ENCODE data around the gene APAF1. TPM values are rescaled to one million over a fixed set of nuclear protein-coding genes. Genes with fewer than 3 reads are reported as not detected.

The APAF1 gene
- total and polyA plus RNA-seq, 2 of the 13 experiments (the other 11 are each of a cell fraction or from before 2014, with no cell fraction given): 6.0 to 13.0 TPM

DNA sequence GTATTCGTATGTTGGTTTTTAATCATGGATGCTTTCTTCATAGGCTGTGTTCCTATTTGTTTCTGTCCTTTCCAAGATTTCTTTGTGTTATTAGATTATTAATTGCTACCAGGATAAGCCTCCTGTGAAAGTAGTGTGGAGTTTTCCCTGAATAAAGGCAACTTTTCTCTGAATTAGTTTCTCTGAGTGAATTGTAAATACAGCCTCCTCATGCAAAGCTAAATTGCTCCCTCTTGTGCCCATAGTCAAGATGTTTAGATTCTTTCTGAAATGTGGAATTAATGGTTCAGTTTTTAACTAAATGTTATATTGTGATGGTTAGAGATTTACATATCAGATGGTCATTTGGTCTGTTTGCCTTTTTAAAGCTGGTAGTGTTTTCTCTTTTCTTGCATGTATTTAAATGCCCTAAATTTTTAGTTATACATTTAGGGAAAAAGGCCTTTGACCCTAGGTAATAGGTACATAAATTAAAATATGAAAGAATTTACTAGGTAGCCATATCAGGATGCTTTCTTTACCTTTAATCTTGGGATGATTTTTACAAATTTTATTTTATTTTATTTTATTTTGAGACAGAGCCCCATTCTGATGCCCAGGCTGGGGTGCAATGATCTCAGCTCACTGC, 8.9 kb downstream of the APAF1 start (continued):
- TF ChIP-seq RXRB (CRISPR knock-in tag; IDR thresholded peaks at IDR 0.05; ENCODE audit: borderline replicate concordance) (peak; percentile 17; the same call in 1 of the 2 replicates), KDM4B (CRISPR knock-in tag; IDR thresholded peaks at IDR 0.05) (no peak), RAD21 (CRISPR knock-in tag; IDR thresholded peaks at IDR 0.05) (peak; percentile 68), FOXA1 (IDR thresholded peaks at IDR 0.05) (no peak), FOXA1 (CRISPR knock-in tag; IDR thresholded peaks at IDR 0.05) (peak; percentile 78), STAG1 (CRISPR knock-in tag; IDR thresholded peaks at IDR 0.05) (peak; percentile 81), GATAD2A (CRISPR knock-in tag; IDR thresholded peaks at IDR 0.05) (0 out of 2 replicates have a peak, but pooled peaks have one; percentile 15), NFE2L2 (IDR thresholded peaks at IDR 0.05; ENCODE audit: low read length) (no peak), KMT2B (CRISPR knock-in tag; IDR thresholded peaks at IDR 0.05) (0 out of 2 replicates have a peak, but pooled peaks have one; percentile 23)
- TF ChIP-seq, protein P1, sequence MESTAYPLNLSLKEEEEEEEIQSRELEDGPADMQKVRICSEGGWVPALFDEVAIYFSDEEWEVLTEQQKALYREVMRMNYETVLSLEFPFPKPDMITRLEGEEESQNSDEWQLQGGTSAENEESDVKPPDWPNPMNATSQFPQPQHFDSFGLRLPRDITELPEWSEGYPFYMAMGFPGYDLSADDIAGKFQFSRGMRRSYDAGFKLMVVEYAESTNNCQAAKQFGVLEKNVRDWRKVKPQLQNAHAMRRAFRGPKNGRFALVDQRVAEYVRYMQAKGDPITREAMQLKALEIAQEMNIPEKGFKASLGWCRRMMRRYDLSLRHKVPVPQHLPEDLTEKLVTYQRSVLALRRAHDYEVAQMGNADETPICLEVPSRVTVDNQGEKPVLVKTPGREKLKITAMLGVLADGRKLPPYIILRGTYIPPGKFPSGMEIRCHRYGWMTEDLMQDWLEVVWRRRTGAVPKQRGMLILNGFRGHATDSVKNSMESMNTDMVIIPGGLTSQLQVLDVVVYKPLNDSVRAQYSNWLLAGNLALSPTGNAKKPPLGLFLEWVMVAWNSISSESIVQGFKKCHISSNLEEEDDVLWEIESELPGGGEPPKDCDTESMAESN (CRISPR knock-in tag; conservative IDR thresholded peaks at IDR 0.05): no peak

DNA sequence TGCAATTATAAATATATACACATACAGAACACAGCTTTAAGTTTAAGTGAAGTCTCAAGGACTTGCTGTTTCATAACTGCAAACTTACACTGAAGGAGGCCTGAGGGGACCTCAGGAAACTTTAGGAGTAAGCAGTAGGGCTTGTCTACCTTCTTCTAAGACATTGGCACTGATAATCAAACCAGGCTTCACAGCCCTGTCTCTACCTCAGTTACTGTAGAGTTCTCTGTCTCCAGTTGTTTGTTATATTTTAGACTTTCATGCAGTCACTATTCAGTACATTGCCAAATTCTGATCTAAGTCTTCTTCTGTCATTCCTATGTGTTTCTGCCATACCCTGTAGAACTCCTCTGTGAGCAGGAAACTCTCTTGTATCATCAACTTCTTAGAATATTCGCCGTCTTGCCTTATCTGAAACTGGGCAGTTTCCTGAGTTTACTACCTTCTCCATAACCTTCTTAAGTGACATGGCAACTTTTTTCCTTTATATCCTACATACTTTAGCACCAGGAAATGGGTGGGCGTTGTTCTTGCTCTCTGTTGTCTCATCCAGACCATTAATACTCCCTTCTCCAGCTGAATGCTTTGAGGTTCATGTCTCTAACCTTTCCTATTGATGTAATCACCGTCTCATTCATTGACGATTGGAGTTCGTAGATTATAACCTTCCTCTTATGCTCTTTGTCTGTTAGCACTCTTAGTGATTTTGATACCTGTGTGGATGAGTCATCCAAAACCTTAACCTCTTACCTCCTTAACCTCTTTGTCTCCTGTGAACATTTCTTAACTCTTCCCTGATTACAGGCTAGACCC, 11.4 kb downstream of the APAF1 start:
- CTCF ChIA-PET (ENCODE audit: low intra/inter-chr PET ratio, low total read pairs): no interaction called here
- Histone ChIP-seq H4K20me1 (ENCODE audit: insufficient read depth, low read length) (no peaks in the 10 kb centered on the region), H3K36me3 (replicated peaks in 1 of 2; ENCODE audit: control insufficient read depth in 1 of 2, insufficient read depth in 2 of 2, low read length in 2 of 2) (peaks cover 3 to 22% of the 10 kb centered on the region in 2 experiments; a peak in 4 of 5 replicates), H3K9me3 (ENCODE audit: low read length) (no peaks in the 10 kb centered on the region), H3K4me1 (ENCODE audit: insufficient read depth, low read length) (no peaks in the 10 kb centered on the region), H3K9ac (ENCODE audit: insufficient read depth, low read depth, low read length) (no peak overlapping the region), H3K27ac (ENCODE audit: extremely low read length, insufficient read depth, low read length) (no peak overlapping the region), H3K27me3 (ENCODE audit: control insufficient read depth in 1 of 2, insufficient read depth in 2 of 2, low read length in 2 of 2) (no peaks in the 10 kb centered on the region), H3K4me3 (replicated peaks in 1 of 3; ENCODE audit: insufficient read depth in 1 of 3, low read depth in 2 of 3, low read length in 3 of 3) (no peak overlapping the region), H3K4me2 (ENCODE audit: low read depth, low read length) (no peak overlapping the region), H2AFZ (ENCODE audit: low read length) (no peak overlapping the region), H3K79me2 (ENCODE audit: insufficient read depth, low read length) (no peaks in the 10 kb centered on the region)
- no peak for FAIRE-seq
- no peak for ATAC-seq
- intact Hi-C loops (cut with micrococcal nuclease; ENCODE audit: unreplicated experiment) (no loop called here), in situ Hi-C loops (cut with HindIII; ENCODE audit: extremely low pct_ligation_motif_present, low pct_unique_long_range_greater_than_20kb) (loop anchor here (10.0 kb wide), 1 partner anchor 232 kb away; no protein-coding TSS in a partner anchor)
- POLR2A ChIA-PET: no interaction called here
- WGBS (ENCODE audit: low lambda C conversion rate): 92% methylated on average over 6 of the region's 6 CpGs
- DNase-seq (ENCODE audit: low spot score): no peak
- TF ChIP-seq MAZ (IDR thresholded peaks at IDR 0.05; ENCODE audit: borderline replicate concordance, low read depth, low read length) (no peak), MAZ (CRISPR knock-in tag; IDR thresholded peaks at IDR 0.05; ENCODE audit: low read depth) (no peak)
- TF ChIP-seq, protein P2, sequence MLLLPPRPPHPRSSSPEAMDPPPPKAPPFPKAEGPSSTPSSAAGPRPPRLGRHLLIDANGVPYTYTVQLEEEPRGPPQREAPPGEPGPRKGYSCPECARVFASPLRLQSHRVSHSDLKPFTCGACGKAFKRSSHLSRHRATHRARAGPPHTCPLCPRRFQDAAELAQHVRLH (CRISPR knock-in tag; IDR thresholded peaks at IDR 0.05; ENCODE audit: borderline replicate concordance, low read depth): no peak
- no TSS peak for BruUV-seq (replicated peaks)
